CD4-positive, alpha-beta T cell treated with Interleukin-6 at 100 ng/mL for 8 hours (primary cell): ENCODE measurements around the gene EPB41L1.
A peak's percentile ranks its signal among the peaks of the same experiment; 100 is the strongest.

Experiments used
- DNase-seq: peaks from one replicate; pipeline ENCODE4 v3.0.0-alpha.2; 2020; ENCODE audit warnings: mixed read lengths, low spot score

EPB41L1 gene

DNA sequence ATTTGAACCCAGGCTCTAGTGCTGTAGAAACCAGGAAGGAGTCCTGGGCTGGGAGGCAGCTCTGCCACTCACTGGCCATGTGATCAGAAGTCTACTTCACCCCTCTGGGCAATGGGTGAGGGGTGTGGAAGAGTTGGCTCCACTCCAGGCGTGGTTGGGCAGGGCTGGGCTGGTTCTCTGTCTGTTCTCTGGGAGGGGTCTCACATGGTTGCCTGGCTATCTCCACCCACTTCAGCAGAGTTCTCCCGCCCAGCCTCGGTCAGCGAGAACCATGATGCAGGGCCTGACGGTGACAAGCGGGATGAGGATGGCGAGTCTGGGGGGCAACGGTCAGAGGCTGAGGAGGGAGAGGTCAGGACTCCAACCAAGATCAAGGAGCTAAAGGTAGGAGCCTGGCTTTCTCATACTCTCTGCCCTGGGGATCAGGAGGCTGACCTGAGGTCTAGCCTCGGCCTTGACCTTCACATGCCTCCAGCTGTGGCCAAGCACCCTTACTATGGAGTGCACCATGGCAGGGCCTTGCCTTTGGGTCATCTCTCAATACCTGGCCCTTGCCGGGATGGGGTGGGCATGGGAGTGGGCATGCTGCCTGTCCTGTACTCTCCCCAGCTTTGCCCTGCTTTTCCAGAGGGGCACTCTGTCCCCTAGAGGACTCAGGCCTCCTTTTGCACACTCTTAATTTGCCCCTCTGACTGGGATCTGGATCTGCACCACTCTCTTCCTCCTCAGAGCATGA lies 39.6 kb downstream of the EPB41L1 start:
- DNase-seq = no peak

DNA sequence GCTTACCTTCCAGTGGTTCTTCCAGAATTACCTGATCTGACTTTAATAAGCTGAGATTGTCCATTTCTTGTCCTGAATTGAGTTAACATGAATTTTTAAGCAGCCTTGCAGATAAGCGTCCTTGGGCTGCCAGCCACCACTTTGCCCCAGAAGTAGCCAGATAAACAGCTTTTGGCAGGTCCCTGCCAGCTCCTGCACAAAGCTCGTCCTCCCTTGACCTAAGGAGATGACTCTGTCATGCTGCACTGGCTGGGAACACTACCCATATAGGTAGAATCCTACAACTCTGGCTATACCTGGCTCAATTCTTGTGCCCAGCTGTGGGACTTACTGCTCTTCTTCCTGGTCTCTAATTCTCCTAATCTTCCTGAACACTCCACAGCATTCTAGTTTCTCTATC lies 42.1 kb downstream of the EPB41L1 start:
- no peak for DNase-seq

DNA sequence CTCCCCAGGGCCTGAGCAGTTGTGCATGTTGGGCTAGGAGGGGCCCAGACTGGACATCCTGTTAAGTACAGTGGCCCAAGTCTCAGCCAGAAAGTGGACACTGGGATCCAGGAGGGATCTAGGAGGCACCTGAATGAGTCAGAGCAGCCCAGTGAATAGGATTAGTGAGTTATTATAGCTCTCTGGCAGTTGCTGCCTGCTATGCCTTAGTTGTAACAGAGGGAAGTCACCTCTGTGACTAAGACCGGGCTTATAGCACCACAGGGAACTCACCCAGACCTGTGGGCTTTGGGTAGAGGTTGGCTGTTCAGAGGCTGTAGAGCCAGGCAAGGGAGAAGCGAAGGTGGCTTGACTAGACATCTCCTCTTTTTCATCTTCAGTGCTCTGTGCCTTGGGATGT lies 42.7 kb downstream of the EPB41L1 start:
- no peak for DNase-seq

- DNase-seq = peak; percentile 60
Measured at GRCh38 chr20:36199345-36200257, 45.1 kb downstream of the EPB41L1 start.

- no peak for DNase-seq
Measured at GRCh38 chr20:36200451-36200850, 45.9 kb downstream of the EPB41L1 start.

DNA sequence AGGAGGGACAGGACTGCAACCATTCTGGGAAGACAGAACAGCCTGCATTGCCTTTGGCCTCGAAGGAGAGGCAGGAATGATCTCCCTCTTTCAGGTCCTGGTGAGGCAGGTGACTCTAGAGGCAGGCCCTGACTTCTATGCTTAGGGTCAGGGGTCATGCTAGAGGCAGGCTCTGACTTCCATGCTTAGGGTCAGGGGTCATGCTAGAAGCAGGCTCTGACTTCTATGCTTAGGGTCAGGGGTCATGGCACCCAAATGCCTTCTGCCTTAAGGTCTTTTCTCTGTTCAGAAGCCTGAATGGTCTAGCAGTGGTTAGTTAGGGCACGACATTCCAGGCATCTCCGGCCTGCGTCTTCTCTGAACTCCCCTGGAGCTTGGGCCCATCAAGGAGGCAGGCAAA lies 46.7 kb downstream of the EPB41L1 start:
- no peak for DNase-seq

DNA sequence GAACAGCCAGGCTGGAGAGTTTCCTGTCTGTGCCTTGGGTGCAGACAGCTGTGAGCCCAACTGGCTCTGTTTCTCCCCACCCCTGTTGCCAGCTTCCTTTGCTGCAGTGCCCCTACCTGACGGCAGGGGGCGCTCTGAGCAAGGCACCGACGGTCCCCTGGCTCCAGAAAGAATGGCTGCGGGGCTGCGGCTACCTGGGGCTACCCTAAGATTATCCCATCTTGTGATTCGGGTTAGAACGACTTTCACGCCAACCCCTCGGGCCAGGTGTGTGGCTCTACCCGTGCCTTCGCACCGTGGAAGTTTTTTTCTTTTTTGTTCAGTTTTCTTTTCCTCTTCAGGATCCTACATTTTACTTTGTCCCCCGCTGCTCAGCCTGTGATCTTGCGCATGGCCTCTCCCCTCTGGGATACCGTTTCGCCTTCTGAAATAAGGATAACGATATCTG lies 48.4 kb downstream of the EPB41L1 start:
- peak; percentile 67 for DNase-seq

DNA sequence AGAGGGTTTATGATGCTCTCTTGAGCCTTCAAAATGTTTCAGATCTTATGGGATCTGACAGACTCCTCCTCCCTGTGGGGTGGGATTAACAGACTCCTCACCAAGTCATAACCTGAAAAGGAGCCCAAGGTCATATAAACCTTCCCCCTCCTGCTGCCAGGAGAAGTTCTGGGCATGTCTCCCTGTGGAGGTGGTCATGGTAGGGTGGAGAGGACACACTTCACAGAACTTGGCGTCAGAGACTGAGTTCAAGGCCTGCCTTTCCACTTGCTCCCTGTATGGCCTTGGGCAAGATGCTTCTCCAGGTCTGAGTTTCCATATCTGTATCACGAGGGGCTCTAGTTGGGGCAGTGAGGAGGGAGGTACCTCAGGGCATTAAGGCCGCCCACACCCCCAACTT lies 49.3 kb downstream of the EPB41L1 start:
- no peak for DNase-seq

DNA sequence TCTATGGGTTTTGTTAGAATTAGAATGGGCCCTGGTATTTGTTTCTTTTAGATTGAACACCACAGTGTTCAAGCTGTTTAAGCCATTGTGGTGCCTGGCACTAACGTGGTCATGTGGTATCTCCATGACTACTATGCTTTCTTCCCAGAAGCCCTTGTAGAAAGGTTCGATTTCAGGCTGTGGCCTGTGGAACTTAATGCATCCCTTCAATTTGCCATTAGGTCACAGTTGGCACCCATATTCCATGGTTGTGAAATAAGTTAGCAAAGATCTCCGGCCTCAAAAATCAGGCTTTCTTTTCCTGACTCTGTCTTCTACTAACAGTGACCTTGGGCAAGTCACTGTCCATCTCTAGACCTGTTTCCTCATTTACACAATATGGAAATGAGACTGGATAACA lies 50.5 kb downstream of the EPB41L1 start:
- no peak for DNase-seq

DNA sequence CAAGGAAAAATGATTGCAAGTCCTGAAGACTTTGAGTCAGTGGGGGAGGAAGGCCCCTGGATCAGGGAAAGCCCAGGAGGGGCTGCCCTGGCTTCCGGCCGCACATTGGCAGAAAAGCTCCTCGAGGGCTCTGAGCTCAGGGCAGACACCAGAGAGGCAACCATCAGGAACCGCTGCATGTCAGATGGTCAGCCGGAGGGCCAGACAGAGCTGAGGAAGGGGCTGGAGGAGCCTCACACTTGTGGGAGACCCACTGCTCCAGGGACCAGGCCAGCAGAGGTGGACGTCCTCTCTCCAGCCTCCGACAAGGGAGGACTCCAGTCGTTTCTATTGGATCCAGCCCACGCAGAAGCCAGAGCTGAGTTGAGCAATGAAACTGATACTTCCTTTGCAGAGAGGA lies 51.5 kb downstream of the EPB41L1 start:
- DNase-seq = no peak

DNA sequence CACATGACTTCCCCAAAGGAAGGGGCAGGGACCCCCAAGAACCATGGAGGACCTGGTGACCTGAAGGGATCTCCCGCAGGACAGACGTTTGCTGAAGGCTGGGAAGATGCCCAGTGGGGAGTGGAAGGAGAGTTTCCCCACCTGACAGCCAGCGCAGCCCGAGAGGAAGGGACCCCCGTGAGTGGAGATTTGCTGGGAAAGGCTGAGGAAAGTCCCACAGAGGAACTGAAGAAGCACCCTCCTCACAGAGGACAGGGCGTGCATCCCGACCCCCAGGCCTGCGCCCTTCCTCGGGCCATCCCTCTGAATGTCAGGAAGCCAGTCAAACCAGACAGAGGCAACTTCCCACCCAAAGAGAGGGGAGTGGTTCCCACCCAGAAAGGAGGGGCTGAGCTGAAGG lies 52.1 kb downstream of the EPB41L1 start:
- no peak for DNase-seq

DNA sequence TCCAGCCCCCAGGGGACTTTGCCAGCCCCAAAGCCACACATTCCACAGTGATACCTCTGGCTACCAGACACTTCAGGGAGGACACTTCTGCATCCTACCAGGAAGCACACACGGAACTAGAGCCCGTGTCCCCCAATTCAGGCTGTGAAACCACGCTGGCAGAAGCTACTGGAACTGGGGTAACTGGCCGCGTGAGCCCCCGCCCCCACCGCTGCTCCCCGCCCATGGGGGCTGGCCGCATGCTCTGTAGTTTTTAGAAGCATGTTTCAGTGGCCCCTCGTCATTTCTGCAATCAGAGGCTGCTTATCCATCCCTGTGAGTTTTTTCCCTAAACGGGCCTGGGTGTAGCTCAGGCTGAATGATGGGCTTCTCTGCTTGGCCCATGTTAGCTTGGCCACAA lies 53.1 kb downstream of the EPB41L1 start:
- no peak for DNase-seq

DNA sequence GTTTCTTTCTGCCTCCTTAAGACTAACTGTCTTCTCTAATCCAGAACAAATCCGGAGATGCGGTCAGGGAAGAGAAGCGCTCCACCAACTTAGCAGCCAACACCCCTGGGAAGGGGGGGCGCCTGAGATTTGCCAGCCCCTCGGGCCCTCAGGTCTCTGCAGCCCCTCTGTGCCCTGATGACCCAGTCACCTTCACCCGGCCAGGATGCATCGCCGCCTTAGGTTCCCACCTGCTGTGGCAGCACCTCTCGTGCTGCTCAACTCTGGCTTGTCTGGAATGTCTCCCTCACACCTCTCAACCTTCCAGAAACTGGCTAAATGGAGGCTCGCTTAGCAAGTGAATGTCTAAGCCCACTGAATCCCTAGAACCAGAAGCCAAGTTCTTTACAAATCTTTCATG lies 53.7 kb downstream of the EPB41L1 start:
- no peak for DNase-seq

- DNase-seq = no peak
Measured at GRCh38 chr20:36210436-36211021, 56.0 kb downstream of the EPB41L1 start.

DNA sequence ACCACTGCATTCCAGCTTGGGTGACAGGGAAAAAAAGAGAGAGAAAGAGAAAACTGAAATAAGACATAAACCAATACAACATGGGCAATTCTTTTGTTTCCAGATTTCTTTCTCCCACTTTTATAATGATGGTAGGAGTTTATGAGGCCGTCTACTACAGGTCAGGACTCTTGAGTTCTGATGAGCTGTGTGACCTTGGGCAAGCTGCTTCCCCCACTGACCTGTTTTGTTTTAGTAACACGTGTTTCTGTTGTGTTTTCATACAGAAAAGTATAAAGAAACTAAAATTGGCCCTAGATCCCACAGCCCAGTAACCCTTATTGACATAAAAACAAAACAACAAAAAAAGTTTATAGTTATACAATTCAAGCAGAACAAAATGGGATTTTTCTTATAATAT lies 58.8 kb downstream of the EPB41L1 start:
- no peak for DNase-seq

DNA sequence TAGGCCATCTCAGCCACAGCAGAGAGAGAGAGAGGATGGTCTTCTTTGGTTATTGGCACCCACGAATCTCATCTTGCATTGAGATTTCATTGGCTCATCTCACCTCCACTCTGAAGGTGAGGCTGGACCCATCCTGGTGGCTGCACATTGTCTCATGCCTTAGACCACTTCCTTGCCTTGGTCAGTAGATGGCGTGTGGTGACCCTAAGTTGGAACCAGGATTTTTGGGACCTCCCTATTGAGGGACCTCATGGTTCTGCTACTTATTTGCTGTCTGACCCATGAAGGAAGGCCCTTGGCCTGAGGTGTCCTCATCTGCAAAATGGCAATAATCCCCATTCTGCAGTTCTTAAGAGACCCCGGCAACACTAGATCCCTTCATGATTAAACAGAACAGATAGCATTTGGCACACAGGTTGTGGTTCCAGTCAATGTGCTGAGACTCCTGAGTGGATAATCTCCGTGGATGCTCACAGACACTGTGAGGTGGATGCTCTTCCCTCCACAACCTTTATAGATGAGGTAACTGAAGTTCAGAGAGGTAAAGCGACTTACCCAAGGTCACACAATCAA lies 60.2 kb downstream of the EPB41L1 start:
- no peak for DNase-seq

DNA sequence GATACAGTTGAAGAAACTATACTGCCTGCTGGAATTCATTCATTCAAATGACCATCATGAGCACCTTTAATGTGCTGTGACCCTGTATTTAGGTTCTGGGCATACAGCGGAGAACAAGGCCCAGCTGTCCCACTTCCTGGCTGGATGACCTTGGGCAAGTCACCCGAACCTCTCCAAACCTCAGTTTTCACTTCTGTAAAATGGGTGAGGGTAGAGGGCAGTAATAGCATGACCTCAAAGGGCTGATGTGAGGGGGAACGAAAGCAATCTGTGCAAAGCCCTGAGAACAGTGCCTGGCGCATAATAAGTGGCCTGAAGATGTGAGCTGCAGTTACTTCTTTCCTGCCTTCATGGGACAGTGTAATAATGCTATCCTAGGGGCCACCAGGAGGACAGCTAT lies 61.2 kb downstream of the EPB41L1 start:
- DNase-seq = no peak

GRCh38 chr20:36216314-36217025 lies 61.9 kb downstream of the EPB41L1 start:
- no peak for DNase-seq

DNA sequence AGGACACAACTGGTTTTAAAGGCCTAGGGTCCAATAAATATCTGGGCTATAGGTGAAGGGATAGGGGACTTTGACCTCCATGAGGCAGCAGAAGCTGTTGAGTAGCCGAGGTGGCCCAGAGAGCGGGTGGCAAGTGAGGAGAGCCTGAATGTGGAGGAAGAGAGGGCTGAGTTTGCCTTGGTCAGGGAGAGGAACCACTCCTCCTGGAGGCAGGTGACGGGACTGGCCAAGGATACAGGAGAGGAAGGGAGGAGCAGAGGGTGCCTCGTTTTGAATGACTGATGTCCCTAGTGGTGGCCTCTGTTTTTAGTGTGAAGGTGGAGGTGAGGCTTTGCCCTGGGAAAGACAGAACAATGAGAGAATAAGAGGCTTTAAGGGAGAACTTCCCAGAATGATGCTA lies 62.7 kb downstream of the EPB41L1 start:
- DNase-seq = no peak

DNA sequence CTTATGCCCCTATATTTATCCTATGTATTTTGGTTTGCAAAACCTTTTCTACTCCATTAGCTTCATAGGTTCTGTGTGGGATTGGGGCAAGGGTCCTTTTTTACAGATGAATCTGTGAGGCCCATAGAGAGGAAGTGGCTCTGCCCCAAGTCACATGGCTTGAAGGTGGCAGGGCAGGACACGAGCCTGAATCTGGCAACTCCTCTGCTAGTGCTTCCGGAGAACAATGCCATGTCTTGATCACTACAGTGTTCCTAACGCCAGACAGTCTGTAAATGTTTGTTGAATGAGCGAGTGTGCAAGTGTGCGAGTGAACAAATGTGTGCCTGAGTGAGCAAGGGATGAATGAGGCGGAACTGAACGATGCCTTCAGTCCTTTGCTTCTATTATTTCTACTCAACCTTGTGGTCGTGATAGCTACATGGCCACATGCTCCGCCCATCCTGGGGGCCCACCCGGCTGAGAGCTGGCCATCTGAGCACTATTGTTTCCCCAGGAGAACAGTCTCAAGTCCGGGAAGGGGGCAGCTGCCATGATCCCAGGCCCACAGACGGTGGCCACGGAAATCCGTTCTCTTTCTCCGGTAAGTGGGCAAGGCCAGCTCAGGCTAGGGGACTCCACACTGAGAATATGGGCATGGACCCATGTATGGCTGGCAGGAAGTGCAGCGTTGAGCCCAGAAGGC lies 64.0 kb downstream of the EPB41L1 start:
- DNase-seq = no peak

DNA sequence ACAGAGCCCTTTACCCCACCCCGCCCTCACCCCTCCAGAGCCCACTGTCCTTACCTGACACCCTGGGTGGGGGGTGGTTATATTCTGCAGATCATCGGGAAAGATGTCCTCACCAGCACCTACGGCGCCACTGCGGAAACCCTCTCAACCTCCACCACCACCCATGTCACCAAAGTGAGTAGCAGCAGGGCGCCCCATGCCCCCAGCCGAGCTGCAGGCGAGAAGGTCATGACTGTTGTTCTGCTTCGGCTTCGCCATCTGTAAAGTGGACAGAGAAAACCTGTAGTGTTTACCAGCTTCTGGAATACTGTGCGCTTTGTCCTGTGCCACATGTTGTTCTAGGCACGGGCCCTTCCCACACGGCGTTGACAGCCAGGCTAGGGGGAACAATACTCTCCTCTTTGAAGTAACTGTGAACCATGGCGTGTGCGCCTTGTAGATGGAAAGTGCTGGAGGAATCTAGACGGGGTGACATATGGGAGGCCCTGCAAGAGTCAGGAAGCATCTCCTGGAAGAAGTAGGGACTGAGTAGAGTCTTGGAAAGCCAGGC lies 65.2 kb downstream of the EPB41L1 start:
- no peak for DNase-seq
